NK-92 treated with Interleukin-12 subunit alpha and Interleukin-12 subunit beta, amount 100 ng/mL, for 24 hours (cell line): Measurements from ENCODE around the gene KCNE4.

Source experiments
- DNase-seq: peaks from one replicate; lab custom pipeline; 2025; lab: John Stamatoyannopoulos, UW

Gene KCNE4, protein sequence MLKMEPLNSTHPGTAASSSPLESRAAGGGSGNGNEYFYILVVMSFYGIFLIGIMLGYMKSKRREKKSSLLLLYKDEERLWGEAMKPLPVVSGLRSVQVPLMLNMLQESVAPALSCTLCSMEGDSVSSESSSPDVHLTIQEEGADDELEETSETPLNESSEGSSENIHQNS

GRCh38 chr2:223051693-223052289 lies at the start of gene KCNE4:
Gene KCNE4, plus strand, starts transcription at chr2:223052190. Its CDS starts 641 bp downstream, at chr2:223052831.
- DNase-seq, result no peak

- no peak for DNase-seq
These were observed 48.8 kb upstream of the KCNE4 start for GRCh38 chr2:223003191-223003590.

DNA sequence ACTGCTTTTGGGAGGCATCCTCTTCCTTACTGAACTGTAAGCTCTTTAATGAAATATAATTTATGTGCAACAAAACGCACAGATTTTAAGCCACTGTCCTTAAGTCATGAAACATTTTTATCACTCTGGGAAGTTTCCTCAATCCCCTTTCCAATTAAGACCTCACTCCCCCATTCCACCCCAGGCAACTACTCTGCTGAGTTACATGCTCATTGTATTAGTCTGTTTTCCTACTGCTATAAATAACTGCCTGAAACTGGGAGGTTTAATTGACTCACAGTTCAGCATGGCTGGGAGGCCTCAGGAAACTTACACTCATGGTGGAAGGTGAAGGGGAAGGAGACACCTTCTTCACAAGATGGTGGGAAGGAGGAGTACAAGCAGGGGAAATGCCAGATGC lies 46.5 kb upstream of the KCNE4 start:
- DNase-seq, result no peak

- no peak for DNase-seq
These were observed 44.5 kb upstream of the KCNE4 start for GRCh38 chr2:223007531-223007930.

DNA sequence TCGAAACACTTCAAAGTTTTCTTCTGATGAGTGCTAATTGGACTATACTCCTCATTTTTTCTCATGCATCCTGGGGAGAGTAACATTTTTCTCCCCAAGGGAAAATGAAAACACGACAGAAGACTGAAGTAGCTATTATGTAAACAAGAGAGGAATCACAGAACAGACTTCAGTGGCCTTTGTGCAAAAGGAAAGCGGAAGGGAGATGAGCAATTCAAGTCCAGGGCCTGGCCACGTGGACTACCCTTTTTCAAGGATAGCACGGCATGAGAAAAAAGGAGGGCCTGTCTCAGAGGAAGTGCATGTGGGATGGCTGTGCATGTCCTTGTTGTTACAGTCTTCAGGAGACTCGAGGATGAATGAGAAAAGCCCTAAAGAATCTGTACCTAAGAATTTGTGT lies 43.8 kb upstream of the KCNE4 start:
- DNase-seq, result no peak

GRCh38 chr2:223008956-223009355 lies 43.0 kb upstream of the KCNE4 start:
- DNase-seq, result no peak

GRCh38 chr2:223010641-223011040 lies 41.3 kb upstream of the KCNE4 start:
- no peak for DNase-seq

DNA sequence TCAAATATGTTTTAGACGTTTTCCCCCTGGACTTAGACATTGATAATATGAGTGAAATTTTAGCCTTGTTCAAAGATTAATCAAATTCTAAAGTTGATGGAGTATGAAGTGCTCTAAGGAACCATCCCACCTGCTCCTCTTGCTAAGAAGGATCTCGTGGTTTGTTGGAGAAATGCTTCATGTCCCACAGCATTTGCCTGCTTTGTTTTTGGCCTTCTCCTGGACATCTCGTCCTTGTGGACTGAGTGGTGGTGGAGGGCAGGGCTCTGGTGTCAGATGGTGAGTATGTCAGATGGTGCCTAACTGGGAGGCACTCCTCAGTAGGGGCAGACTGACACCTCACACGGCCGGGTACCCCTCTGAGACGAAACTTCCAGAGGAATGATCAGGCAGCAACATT lies 39.7 kb upstream of the KCNE4 start:
- DNase-seq, result no peak

DNA sequence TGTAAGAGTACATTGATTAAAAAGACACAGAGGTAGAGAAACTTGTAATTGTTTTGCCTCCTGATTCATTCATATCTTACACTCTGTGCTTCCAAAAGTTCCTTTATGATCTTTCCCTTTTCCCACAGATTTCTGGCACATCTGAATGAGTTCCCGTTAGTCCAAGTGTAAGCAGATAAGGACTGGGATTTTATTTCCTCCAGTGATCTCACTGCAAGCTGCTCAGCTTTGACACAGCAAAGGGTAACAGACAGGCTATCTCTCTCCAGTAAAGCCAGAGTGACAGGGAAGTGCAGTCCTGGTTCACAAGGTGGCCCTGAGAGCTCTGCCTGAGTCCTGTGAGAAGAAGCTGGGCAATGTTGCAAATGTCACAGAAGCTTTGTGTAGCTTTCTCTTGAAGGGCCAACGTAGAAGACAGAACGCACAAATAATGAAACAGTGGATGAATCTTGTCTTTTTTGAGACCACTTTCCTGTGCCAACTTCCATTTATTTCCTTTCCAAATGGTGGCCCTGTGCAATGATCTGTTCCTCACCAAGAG lies 32.5 kb upstream of the KCNE4 start:
- DNase-seq, result no peak

GRCh38 chr2:223019987-223020717 lies 31.8 kb upstream of the KCNE4 start:
- DNase-seq, result no peak

GRCh38 chr2:223020971-223021675 lies 30.9 kb upstream of the KCNE4 start:
- DNase-seq, result no peak

DNA sequence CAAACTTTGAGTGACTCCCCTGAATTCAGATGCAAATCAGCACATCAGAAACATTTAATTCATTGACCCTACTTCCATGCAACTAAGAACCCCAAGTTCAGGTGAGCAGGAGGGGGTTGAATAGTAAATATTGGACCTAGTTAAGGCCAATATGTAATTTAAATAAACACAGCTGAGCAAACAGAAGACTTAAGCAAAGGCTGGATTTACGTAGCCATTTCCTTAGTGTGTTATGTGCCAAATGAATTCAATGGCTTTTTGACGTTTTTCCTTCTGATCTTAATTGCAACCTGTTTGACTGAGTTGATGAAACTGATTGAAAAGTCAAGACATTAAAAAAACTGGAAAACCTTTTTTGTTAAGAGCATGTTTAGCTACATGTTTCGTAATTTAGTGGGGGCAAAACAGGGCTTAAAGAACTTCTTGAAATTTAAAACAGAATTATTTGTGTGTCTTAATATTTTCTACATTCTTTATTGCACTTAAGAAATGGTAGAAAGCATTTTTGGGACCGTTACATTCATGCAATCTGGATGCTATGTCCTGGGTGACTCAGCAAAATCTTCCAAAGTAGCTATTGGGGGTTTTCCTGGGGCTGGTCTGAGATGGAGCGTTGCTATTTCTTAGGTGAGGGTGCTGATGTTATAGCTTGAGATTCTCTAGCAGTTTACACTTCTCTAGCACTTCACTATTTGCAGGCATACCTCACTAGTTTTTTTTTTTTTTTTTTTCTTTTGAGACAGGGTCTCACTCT lies 25.5 kb upstream of the KCNE4 start:
- DNase-seq, result no peak

DNA sequence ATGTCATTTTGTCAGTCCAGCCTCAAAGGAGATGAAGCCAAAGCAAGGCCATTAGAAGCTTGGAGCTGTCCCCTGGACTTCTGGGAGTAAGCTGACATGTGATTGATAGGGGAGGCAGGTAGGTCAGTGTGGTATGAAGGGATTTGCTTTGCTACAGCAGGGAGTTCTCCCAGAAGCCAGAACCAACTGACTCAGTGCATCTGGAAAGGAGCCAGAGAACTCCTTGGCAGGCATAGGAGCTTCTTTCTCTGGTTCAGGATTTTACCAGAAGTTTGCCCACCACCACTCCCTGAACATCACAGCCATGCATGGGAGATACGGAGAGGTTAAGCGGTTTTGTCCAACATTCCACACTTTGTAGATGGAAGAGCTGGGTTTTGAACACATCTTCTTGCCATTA lies 24.5 kb upstream of the KCNE4 start:
- no peak for DNase-seq

GRCh38 chr2:223029287-223029686 lies 22.7 kb upstream of the KCNE4 start:
- DNase-seq, result no peak

GRCh38 chr2:223032187-223033142 lies 19.5 kb upstream of the KCNE4 start:
- DNase-seq, result no peak

DNA sequence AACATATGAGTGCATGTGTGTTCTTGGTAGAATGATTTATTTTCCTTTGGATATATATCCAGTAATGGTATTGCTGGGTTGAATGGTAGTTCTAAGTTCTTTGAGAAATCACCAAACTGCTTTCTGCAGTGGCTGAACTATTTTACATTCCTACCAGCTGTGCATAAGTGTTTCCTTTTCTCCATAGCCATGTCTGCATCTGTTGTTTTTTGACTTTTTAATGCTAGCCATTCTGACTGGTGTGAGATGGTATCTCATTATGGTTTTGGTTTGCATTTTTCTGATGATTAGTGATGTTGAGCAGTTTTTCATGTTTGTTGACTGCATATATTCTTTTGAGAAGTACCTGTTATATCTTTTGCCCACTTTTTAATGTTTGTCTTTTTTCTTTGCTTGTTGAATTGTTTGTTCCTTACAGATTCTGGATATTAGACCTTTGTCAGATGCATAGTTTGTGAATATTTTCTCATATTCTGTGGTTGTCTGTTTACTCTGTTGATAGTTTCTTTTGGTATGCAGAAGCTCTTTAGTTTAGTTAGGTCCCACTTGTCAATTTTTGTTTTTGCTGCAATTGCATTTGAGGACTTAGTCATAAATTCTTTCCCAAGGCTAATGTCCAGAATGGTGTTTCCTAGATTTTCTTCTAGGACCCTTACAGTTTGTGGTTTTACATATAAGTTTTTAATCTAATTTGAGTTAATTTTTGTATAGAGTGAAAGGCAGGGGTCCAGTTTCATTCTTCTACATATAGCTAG lies 17.6 kb upstream of the KCNE4 start:
- DNase-seq, result no peak

- DNase-seq, result no peak
These were observed 15.1 kb upstream of the KCNE4 start for GRCh38 chr2:223036790-223037444.

- DNase-seq, result no peak
These were observed 14.6 kb upstream of the KCNE4 start for GRCh38 chr2:223037445-223037800.

GRCh38 chr2:223039618-223040017 lies 12.4 kb upstream of the KCNE4 start:
- DNase-seq, result no peak

DNA sequence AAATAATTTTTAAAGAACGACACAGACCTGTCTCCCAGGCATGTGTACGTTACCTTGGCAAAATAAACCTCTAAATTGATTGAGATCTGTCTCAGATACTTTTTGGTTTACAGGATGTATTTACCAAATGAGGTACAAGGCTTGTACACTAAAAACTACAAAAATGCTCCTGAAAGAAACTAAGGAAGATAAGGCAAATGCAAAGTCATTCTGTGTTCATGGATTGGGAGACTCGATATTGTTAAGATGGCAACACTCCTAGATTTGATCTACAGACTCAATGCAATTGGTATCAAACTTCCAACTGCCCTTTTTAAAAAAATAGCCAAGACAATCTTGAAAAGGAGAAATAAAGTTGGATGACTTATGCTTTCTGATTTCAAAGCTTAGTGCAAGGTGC lies 11.5 kb upstream of the KCNE4 start:
- DNase-seq, result no peak
